H1 (cell line): ENCODE data around the gene TIAM2. TPM values are rescaled to one million over a fixed set of nuclear protein-coding genes. Genes with fewer than 3 reads are reported as not detected.

Experiments used
- CTCF ChIA-PET: fragments of 300-600 bp; sonication (Branson Sonifier 250); formaldehyde crosslinking; loops from one replicate; lab custom pipeline; 2021; ENCODE audit not compliant: partially characterized antibody; lab: Charles Lee
- POLR2A ChIA-PET: fragments of 300-600 bp; sonication (Branson Sonifier 250); formaldehyde crosslinking; loops from one replicate; lab custom pipeline; 2021; ENCODE audit warnings: inconsistent platforms; ENCODE audit not compliant: partially characterized antibody; lab: Charles Lee
- DNase-seq, 2 experiments: peaks; one replicate each; pipeline versions ENCODE4 v3.0.0 to v3.0.0-alpha.2; 2010 to 2022; ENCODE audit warnings: low spot score in 2 of 2, low read depth in 1 of 2, mixed read lengths in 1 of 2
- FAIRE-seq: peaks from 2 replicates; lab custom pipeline; 2011; peaks lifted over from hg19 to GRCh38; lab: Jason Lieb, UNC
- H2AFZ ChIP-seq: 2 replicates; pipeline ENCODE4 v1.8.1; 2012; ENCODE audit warnings: low read length, inconsistent platforms
- H2AK5ac ChIP-seq: 2 replicates; pipeline ENCODE4 v1.6.1; 2013; ENCODE audit warnings: low read depth, low read length
- H2BK120ac ChIP-seq: replicated peaks from 2 replicates; pipeline ENCODE3; 2013; ENCODE audit warnings: low read depth, low read length, inconsistent platforms
- H2BK12ac ChIP-seq: 2 replicates; pipeline ENCODE4 v1.6.1; 2013; ENCODE audit warnings: low read depth, low read length
- H2BK15ac ChIP-seq: 2 replicates; pipeline ENCODE4 v1.6.1; 2013; ENCODE audit warnings: low read length
- H2BK20ac ChIP-seq: 2 replicates; pipeline ENCODE4 v1.6.1; 2013; ENCODE audit warnings: low read length
- H2BK5ac ChIP-seq: 2 replicates; pipeline ENCODE4 v1.6.1; 2013; ENCODE audit warnings: low read depth, low read length
- H3K14ac ChIP-seq: 2 replicates; pipeline ENCODE4 v1.6.1; 2013; ENCODE audit warnings: inconsistent platforms; ENCODE audit not compliant: insufficient read length
- H3K18ac ChIP-seq: 2 replicates; pipeline ENCODE4 v1.6.1; 2013; ENCODE audit warnings: low read length; ENCODE audit errors: extremely low read depth
- H3K23ac ChIP-seq: 2 replicates; pipeline ENCODE4 v1.6.1; 2013; ENCODE audit warnings: inconsistent platforms; ENCODE audit not compliant: insufficient read length
- H3K23me2 ChIP-seq: 2 replicates; pipeline ENCODE4 v1.6.1; 2013; ENCODE audit warnings: low read depth, low read length
- H3K27ac ChIP-seq: 2 replicates; pipeline ENCODE4 v1.6.1; 2011; ENCODE audit warnings: low read depth, low read length, inconsistent platforms
- H3K27me3 ChIP-seq, 4 experiments: replicated peaks in 1 of 4; 1 replicate in 1 of 4; 2 replicates in 3 of 4; pipeline versions ENCODE4 v1.6.1 to v1.8.1; 2011 to 2013; ENCODE audit warnings: low read length in 3 of 4, mild to moderate bottlenecking in 3 of 4, inconsistent platforms in 2 of 4, mixed read lengths in 2 of 4, moderate library complexity in 1 of 4; ENCODE audit not compliant: control insufficient read depth in 3 of 4, insufficient read depth in 3 of 4; ENCODE audit errors: extremely low read depth in 1 of 4
- H3K36me3 ChIP-seq, 4 experiments: 2 replicates each; pipeline versions ENCODE4 v1.6.1 to v1.8.1; 2011 to 2013; ENCODE audit warnings: mild to moderate bottlenecking in 4 of 4, low read length in 3 of 4, moderate library complexity in 2 of 4, control low read depth in 1 of 4, inconsistent platforms in 1 of 4; ENCODE audit not compliant: insufficient read depth in 4 of 4, control insufficient read depth in 2 of 4
- H3K4ac ChIP-seq: replicated peaks from 2 replicates; pipeline ENCODE3; 2013; ENCODE audit warnings: low read length, low read depth, mixed read lengths, inconsistent platforms; ENCODE audit not compliant: insufficient read length
- H3K4me1 ChIP-seq, 4 experiments: replicated peaks in 1 of 4; 1 replicate in 1 of 4; 2 replicates in 3 of 4; pipeline versions ENCODE4 v1.6.1 to v1.8.1; 2011 to 2013; ENCODE audit warnings: low read length in 3 of 4, inconsistent platforms in 2 of 4, mixed read lengths in 1 of 4; ENCODE audit not compliant: insufficient read depth in 4 of 4, control insufficient read depth in 3 of 4
- H3K4me2 ChIP-seq, 2 experiments: 2 replicates each; pipeline versions ENCODE4 v1.6.1 to v1.8.1; 2011 to 2013; ENCODE audit warnings: low read depth in 2 of 2, low read length in 2 of 2, control low read depth in 1 of 2, inconsistent platforms in 1 of 2, mild to moderate bottlenecking in 1 of 2; ENCODE audit not compliant: insufficient read depth in 1 of 2
- H3K4me3 ChIP-seq, 4 experiments: fragments of 200-600, 300-600 bp in 1 of 4; sonication (generic), shearing (Covaris generic), sonication (Bioruptor Twin) in 1 of 4; 2 replicates each; pipeline versions ENCODE4 v1.5.1 to v1.8.1; 2011 to 2016; ENCODE audit warnings: low read length in 4 of 4, low read depth in 3 of 4, control low read depth in 2 of 4, inconsistent platforms in 2 of 4, mild to moderate bottlenecking in 2 of 4, mixed read lengths in 1 of 4, moderate library complexity in 1 of 4; ENCODE audit not compliant: insufficient read depth in 2 of 4; ENCODE audit errors: extremely low read depth in 1 of 4
- H3K56ac ChIP-seq: replicated peaks from 2 replicates; pipeline ENCODE3; 2013; ENCODE audit warnings: low read depth, mild to moderate bottlenecking, mixed read lengths, low read length, inconsistent platforms; ENCODE audit not compliant: insufficient read length
- H3K79me1 ChIP-seq: 2 replicates; pipeline ENCODE4 v1.6.1; 2013; ENCODE audit warnings: low read depth, low read length, control low read depth
- H3K79me2 ChIP-seq, 2 experiments: 2 replicates each; pipeline versions ENCODE4 v1.6.1 to v1.8.1; 2012 to 2013; ENCODE audit warnings: low read length in 2 of 2, mild to moderate bottlenecking in 2 of 2, inconsistent platforms in 1 of 2; ENCODE audit not compliant: insufficient read depth in 2 of 2, control insufficient read depth in 1 of 2
- H3K9ac ChIP-seq, 4 experiments: replicated peaks in 1 of 4; 1 replicate in 1 of 4; 2 replicates in 3 of 4; pipeline versions ENCODE4 v1.6.1 to v1.8.1; 2011 to 2013; ENCODE audit warnings: low read depth in 3 of 4, low read length in 3 of 4, control low read depth in 2 of 4, mild to moderate bottlenecking in 2 of 4, moderate library complexity in 2 of 4, inconsistent platforms in 1 of 4; ENCODE audit errors: extremely low read depth in 1 of 4
- H3K9me3 ChIP-seq, 2 experiments: 2 replicates each; pipeline versions ENCODE4 v1.6.1 to v1.8.1; 2012 to 2013; ENCODE audit warnings: mild to moderate bottlenecking in 2 of 2, moderate library complexity in 2 of 2, control low read depth in 1 of 2, inconsistent platforms in 1 of 2, low read depth in 1 of 2, low read length in 1 of 2, mixed read lengths in 1 of 2; ENCODE audit not compliant: insufficient read depth in 2 of 2
- H4K20me1 ChIP-seq, 2 experiments: replicated peaks in 1 of 2; 2 replicates each; pipeline versions ENCODE3 to v1.8.1; 2011 to 2013; ENCODE audit warnings: inconsistent platforms in 2 of 2, low read length in 2 of 2, mild to moderate bottlenecking in 1 of 2; ENCODE audit not compliant: insufficient read depth in 2 of 2, control insufficient read depth in 1 of 2
- H4K5ac ChIP-seq: 2 replicates; pipeline ENCODE4 v1.6.1; 2013; ENCODE audit warnings: low read length, low read depth, mixed read lengths, inconsistent platforms; ENCODE audit not compliant: insufficient read length
- H4K8ac ChIP-seq: 2 replicates; pipeline ENCODE4 v1.8.0; 2013; ENCODE audit warnings: mild to moderate bottlenecking, moderate library complexity, low read length, inconsistent platforms; ENCODE audit not compliant: insufficient read depth; ENCODE audit errors: extremely low read depth
- H4K91ac ChIP-seq: replicated peaks from 2 replicates; pipeline ENCODE3; 2013; ENCODE audit warnings: low read length, mixed read lengths, inconsistent platforms; ENCODE audit not compliant: insufficient read length
- RAD21 ChIP-seq, 2 experiments: IDR thresholded peaks in 1 of 2; conservative IDR thresholded peaks in 1 of 2; 2 replicates each; pipeline ENCODE4 v1.6.1; 2011; ENCODE audit warnings: low read depth in 2 of 2, low read length in 2 of 2, improper control_type of control experiment in 1 of 2, inconsistent platforms in 1 of 2, mild to moderate bottlenecking in 1 of 2, moderate library complexity in 1 of 2
- WGBS, 2 experiments: shearing (Covaris generic) in 1 of 2; methylation state at CpG; one replicate each; pipeline versions ENCODE4 v1.1.6 to v1.1.7; 2013 to 2015; ENCODE audit warnings: low lambda C conversion rate in 2 of 2, mixed read lengths in 2 of 2, inconsistent platforms in 1 of 2, low coverage in 1 of 2, missing lambda C conversion rate in 1 of 2; ENCODE audit not compliant: insufficient replicate concordance in 2 of 2, insufficient coverage in 1 of 2, insufficient read length in 1 of 2; ENCODE audit errors: extremely low coverage in 1 of 2, missing lambda C conversion rate in 1 of 2; 5-methylcytosine and 5-hydroxymethylcytosine counted together
- polyA plus RNA-seq, 7 experiments: library from polyadenylated mRNA; depleted of rRNA in 3 of 7; stranded (reverse) in 5 of 7; unstranded in 2 of 7; fragments of >200 nt in 5 of 7; fragments of 200-250 nt in 2 of 7; gene quantifications; 1 replicate in 5 of 7; 2 replicates in 1 of 7; 4 replicates in 1 of 7; pipeline versions ENCODE4 v1.2.1 to v1.2.3, GENCODE V29; 2011 to 2013; ENCODE audit warnings: missing spikeins in 2 of 7, mixed read lengths in 2 of 7
- total RNA-seq: library from RNA; stranded (reverse); fragmentation: NEBNext Ultra II Directional; extraction: Animal tissue kit (Norgen Biotek cat#: 25700); gene quantifications from 2 replicates; pipeline ENCODE4 v1.2.1, GENCODE V29; 2021

The TIAM2 gene
- total and polyA plus RNA-seq, 2 of the 8 experiments (the other 6 are each of a cell fraction or from before 2014, with no cell fraction given): 7.4 to 23.9 TPM

DNA sequence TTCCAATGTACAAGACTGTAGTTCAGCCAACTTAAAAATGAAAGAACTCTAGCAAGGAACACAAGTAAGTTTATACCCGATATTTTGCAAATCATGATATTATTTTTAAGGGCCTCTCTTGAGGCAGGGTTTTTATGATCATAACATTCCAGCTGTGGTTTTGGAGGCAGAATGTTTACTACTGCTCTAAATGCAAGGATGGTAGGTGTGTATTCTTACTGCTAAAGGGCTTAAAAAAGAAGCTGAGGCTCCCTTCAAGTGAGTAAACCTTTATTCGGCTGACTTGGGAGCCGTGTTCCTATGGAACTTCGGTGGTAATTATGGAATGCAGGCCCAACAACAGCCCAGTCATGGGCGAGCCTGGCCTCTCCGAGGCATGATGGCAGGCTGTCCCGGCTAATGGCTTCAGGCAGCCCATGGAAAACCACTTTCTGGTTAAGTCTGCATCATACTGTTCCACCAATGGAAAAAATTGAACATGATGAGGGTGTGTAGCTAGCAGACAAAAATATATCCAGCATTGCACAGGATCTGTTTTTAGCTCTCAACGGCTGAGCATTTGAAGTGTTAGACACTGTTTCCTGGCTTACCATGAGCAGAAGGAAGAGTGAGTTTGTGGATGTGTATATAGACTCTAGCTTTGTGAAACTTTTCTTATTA, 111.5 kb downstream of the TIAM2 start:
- H2AFZ ChIP-seq: no peak overlapping the region
- POLR2A ChIA-PET: no interaction called here
- no peak for DNase-seq
- no peak overlapping the region for H2BK12ac ChIP-seq
- H3K56ac ChIP-seq: no peak overlapping the region
- no peak overlapping the region for H2BK20ac ChIP-seq
- H2BK15ac ChIP-seq: no peak overlapping the region
- H3K23ac ChIP-seq: no peak overlapping the region
- no peaks in the 10 kb centered on the region for H3K79me2 ChIP-seq
- H3K18ac ChIP-seq: no peak overlapping the region
- H3K4me1 ChIP-seq: peaks cover 1 to 11% (median 5%) of the 10 kb centered on the region in 4 experiments; a peak in 4 of 7 replicates
- WGBS, 2 experiments: 91% methylated on average over 8 of the region's 8 CpGs; no CpG with 5 or more reads in 1 of the 2 experiments
- TF ChIP-seq RAD21 (IDR thresholded peaks at IDR 0.05 in 1 of 2, conservative IDR thresholded peaks at IDR 0.05 in 1 of 2; ENCODE audit: low read depth in 2 of 2, low read length in 2 of 2): no peak
- TF ChIP-seq, all 59 proteins: peak for 0
- H2BK5ac ChIP-seq: no peak overlapping the region
- no peak overlapping the region for H2AK5ac ChIP-seq
- no peak overlapping the region for H3K14ac ChIP-seq
- no peaks in the 10 kb centered on the region for H3K79me1 ChIP-seq
- no peak overlapping the region for H3K4ac ChIP-seq
- H3K36me3 ChIP-seq: no peaks in the 10 kb centered on the region
- no peak overlapping the region for H3K4me3 ChIP-seq
- H2BK120ac ChIP-seq: no peak overlapping the region
- no peaks in the 10 kb centered on the region for H3K27me3 ChIP-seq
- H4K91ac ChIP-seq: no peak overlapping the region
- no peak overlapping the region for H3K4me2 ChIP-seq
- H4K8ac ChIP-seq: no peak overlapping the region
- no peak for FAIRE-seq
- H3K27ac ChIP-seq: no peak overlapping the region
- H3K9ac ChIP-seq: no peak overlapping the region
- no peak overlapping the region for H4K5ac ChIP-seq
- no peaks in the 10 kb centered on the region for H3K23me2 ChIP-seq
- CTCF ChIA-PET: interaction anchor here (1.6 kb wide), 1 partner anchor 12 kb away, joined by 4 read pairs; no protein-coding TSS in a partner anchor
- no peaks in the 10 kb centered on the region for H3K9me3 ChIP-seq
- no peaks in the 10 kb centered on the region for H4K20me1 ChIP-seq
